Panc1 (cell line): ENCODE results near the gene GJB4. TPM values are rescaled to one million over a fixed set of nuclear protein-coding genes. Genes with fewer than 3 reads are reported as not detected.

ENCODE experiments used
- ATAC-seq: fragments of 200-7000 bp; cut with Tn5 transposase; 2 replicates; pipeline ENCODE4 v1.9.1; 2020; ENCODE audit warnings: mild to moderate bottlenecking, moderate library complexity
- BruUV-seq: library from RNA; stranded (reverse); fragments of 400-500 nt; replicated peaks from 2 replicates; lab custom pipeline; 2021; lab: Mats Ljungman, UMichigan
- CTCF ChIA-PET: fragments of 300-600 bp; sonication (Branson Sonifier 250); formaldehyde crosslinking; loops from one replicate; lab custom pipeline; 2022; ENCODE audit warnings: antibody characterized with exemption; lab: Charles Lee
- POLR2A ChIA-PET: fragments of 300-600 bp; sonication (Branson Sonifier 250); formaldehyde crosslinking; loops from one replicate; lab custom pipeline; 2022; ENCODE audit warnings: antibody characterized with exemption; lab: Charles Lee
- DNase-seq: peaks from one replicate; pipeline ENCODE4 v3.0.0-alpha.2; 2010; ENCODE audit warnings: low read depth, low spot score
- H3K27ac ChIP-seq: 2 replicates; pipeline ENCODE4 v1.5.1; 2011; ENCODE audit warnings: mild to moderate bottlenecking, low read length, inconsistent platforms
- H3K27me3 ChIP-seq: fragments of 200-500 bp; sonication (Bioruptor generic); 2 replicates; pipeline ENCODE4 v1.6.0; 2014; ENCODE audit warnings: low read length, inconsistent platforms; ENCODE audit not compliant: control insufficient read depth, insufficient read depth
- H3K36me3 ChIP-seq: fragments of 200-500 bp; sonication (Bioruptor generic); 2 replicates; pipeline ENCODE4 v1.5.1; 2014; ENCODE audit warnings: inconsistent platforms, mild to moderate bottlenecking, low read length, moderate library complexity; ENCODE audit not compliant: control insufficient read depth, insufficient read depth
- H3K4me1 ChIP-seq: 2 replicates; pipeline ENCODE4 v1.5.1; 2011; ENCODE audit warnings: inconsistent platforms, mild to moderate bottlenecking, low read length, moderate library complexity; ENCODE audit not compliant: control insufficient read depth, insufficient read depth
- H3K4me3 ChIP-seq, 2 experiments: 2 replicates each; pipeline ENCODE4 v1.5.1; 2011 to 2012; ENCODE audit warnings: low read depth in 2 of 2, low read length in 2 of 2, mild to moderate bottlenecking in 2 of 2, inconsistent platforms in 1 of 2, moderate library complexity in 1 of 2
- H3K9me3 ChIP-seq: fragments of 200-500 bp; sonication (Bioruptor generic); 2 replicates; pipeline ENCODE4 v1.5.1; 2014; ENCODE audit warnings: low read depth, mild to moderate bottlenecking, inconsistent platforms, low read length, moderate library complexity; ENCODE audit not compliant: control insufficient read depth, insufficient read depth
- POLR2AphosphoS5 ChIP-seq: IDR thresholded peaks from 2 replicates; pipeline ENCODE4 v1.6.1; 2012; ENCODE audit warnings: mild to moderate bottlenecking, low read depth, low read length, moderate library complexity
- SIN3A ChIP-seq: IDR thresholded peaks from 2 replicates; pipeline ENCODE4 v1.6.1; 2012; ENCODE audit warnings: low read depth, mild to moderate bottlenecking, low read length, moderate library complexity, borderline replicate concordance; ENCODE audit not compliant: insufficient read depth
- TCF7L2 ChIP-seq: IDR thresholded peaks from 2 replicates; pipeline ENCODE4 v1.6.1; 2011; ENCODE audit warnings: mild to moderate bottlenecking, low read depth, low read length, inconsistent platforms
- in situ Hi-C: cut with HindIII; loops from 2 replicates; pipeline ENCODE4 v1.10.0; 2016; ENCODE audit warnings: low sequenced_read_pairs, low pct_unique_long_range_greater_than_20kb
- intact Hi-C: fragments of 100-400 bp; cut with micrococcal nuclease; formaldehyde crosslinking; loops from one replicate; pipeline ENCODE4 v1.10.0; 2022; ENCODE audit not compliant: unreplicated experiment
- total RNA-seq: library from RNA; stranded (reverse); gene quantifications from one replicate; pipeline ENCODE4 v1.2.1, GENCODE V29; 2021; ENCODE audit not compliant: unreplicated experiment
- TF ChIP-seq, protein P1 (sequence below), 2 experiments: IDR thresholded peaks; 2 replicates each; pipeline ENCODE4 v1.6.1; 2011 to 2012; ENCODE audit warnings: low read depth in 2 of 2, control low read depth in 1 of 2, low read length in 1 of 2, mild to moderate bottlenecking in 1 of 2, moderate library complexity in 1 of 2; ENCODE audit not compliant: insufficient read depth in 1 of 2
- TF ChIP-seq, protein P2 (sequence below): fragments of 450-650 bp; IDR thresholded peaks from 2 replicates; pipeline ENCODE4 v1.5.1; 2017; ENCODE audit warnings: mild to moderate bottlenecking

The GJB4 gene
- total RNA-seq, 1 experiment from 2014 or later: not detected

GRCh38 chr1:34794790-34795180 is 35.2 kb downstream of the GJB4 start:
- H3K4me1 ChIP-seq: no peaks in the 10 kb centered on the region
- DNase-seq: no peak
- BruUV-seq: no TSS peak
- H3K9me3 ChIP-seq: no peaks in the 10 kb centered on the region
- H3K27ac ChIP-seq: no peak overlapping the region
- H3K27me3 ChIP-seq: no peaks in the 10 kb centered on the region
- no peaks in the 10 kb centered on the region for H3K36me3 ChIP-seq
- intact Hi-C loops: no loop called here
- CTCF ChIA-PET: no interaction called here
- no peak for ATAC-seq
- TF ChIP-seq, protein P1, sequence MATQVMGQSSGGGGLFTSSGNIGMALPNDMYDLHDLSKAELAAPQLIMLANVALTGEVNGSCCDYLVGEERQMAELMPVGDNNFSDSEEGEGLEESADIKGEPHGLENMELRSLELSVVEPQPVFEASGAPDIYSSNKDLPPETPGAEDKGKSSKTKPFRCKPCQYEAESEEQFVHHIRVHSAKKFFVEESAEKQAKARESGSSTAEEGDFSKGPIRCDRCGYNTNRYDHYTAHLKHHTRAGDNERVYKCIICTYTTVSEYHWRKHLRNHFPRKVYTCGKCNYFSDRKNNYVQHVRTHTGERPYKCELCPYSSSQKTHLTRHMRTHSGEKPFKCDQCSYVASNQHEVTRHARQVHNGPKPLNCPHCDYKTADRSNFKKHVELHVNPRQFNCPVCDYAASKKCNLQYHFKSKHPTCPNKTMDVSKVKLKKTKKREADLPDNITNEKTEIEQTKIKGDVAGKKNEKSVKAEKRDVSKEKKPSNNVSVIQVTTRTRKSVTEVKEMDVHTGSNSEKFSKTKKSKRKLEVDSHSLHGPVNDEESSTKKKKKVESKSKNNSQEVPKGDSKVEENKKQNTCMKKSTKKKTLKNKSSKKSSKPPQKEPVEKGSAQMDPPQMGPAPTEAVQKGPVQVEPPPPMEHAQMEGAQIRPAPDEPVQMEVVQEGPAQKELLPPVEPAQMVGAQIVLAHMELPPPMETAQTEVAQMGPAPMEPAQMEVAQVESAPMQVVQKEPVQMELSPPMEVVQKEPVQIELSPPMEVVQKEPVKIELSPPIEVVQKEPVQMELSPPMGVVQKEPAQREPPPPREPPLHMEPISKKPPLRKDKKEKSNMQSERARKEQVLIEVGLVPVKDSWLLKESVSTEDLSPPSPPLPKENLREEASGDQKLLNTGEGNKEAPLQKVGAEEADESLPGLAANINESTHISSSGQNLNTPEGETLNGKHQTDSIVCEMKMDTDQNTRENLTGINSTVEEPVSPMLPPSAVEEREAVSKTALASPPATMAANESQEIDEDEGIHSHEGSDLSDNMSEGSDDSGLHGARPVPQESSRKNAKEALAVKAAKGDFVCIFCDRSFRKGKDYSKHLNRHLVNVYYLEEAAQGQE (IDR thresholded peaks at IDR 0.05; ENCODE audit: insufficient read depth in 1 of 2, low read depth in 2 of 2, low read length in 1 of 2): no peak
- TF ChIP-seq POLR2AphosphoS5 (no peak), SIN3A (no peak), TCF7L2 (no peak)
- TF ChIP-seq, protein P2, sequence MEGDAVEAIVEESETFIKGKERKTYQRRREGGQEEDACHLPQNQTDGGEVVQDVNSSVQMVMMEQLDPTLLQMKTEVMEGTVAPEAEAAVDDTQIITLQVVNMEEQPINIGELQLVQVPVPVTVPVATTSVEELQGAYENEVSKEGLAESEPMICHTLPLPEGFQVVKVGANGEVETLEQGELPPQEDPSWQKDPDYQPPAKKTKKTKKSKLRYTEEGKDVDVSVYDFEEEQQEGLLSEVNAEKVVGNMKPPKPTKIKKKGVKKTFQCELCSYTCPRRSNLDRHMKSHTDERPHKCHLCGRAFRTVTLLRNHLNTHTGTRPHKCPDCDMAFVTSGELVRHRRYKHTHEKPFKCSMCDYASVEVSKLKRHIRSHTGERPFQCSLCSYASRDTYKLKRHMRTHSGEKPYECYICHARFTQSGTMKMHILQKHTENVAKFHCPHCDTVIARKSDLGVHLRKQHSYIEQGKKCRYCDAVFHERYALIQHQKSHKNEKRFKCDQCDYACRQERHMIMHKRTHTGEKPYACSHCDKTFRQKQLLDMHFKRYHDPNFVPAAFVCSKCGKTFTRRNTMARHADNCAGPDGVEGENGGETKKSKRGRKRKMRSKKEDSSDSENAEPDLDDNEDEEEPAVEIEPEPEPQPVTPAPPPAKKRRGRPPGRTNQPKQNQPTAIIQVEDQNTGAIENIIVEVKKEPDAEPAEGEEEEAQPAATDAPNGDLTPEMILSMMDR: no peak
- in situ Hi-C loops: no loop called here
- POLR2A ChIA-PET: no interaction called here
- H3K4me3 ChIP-seq: no peak overlapping the region

DNA sequence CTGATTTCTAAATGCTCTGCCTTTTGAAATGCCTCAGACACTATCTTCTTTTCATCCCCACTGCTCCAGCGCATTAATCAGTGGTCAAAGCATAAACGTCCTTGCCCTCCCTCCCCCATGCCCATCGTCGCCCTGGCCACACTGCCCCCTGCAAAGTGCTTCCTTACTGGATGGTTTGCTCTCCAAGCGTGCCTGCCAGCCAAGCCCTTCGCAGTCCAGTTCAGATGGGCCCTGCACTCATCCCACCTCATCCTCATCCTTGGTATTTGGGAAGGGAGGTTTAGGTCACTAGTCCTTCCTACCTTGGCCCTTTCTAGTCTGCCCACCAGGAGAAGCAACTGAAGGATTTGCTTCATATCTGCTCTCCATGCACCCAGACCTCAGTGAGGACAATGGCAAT is 36.4 kb downstream of the GJB4 start:
- ChIA-PET CTCF (no interaction called here), POLR2A (no interaction called here)
- TF ChIP-seq, protein P1 (IDR thresholded peaks at IDR 0.05; ENCODE audit: insufficient read depth in 1 of 2, low read depth in 2 of 2, low read length in 1 of 2): no peak
- no peak for TF ChIP-seq POLR2AphosphoS5
- TF ChIP-seq TCF7L2: no peak
- TF ChIP-seq, protein P2: no peak
- no peak for TF ChIP-seq SIN3A
- H3K4me3 ChIP-seq: no peak overlapping the region
- no peak overlapping the region for H3K27ac ChIP-seq
- H3K9me3 ChIP-seq: no peaks in the 10 kb centered on the region
- H3K4me1 ChIP-seq: no peaks in the 10 kb centered on the region
- H3K36me3 ChIP-seq: no peaks in the 10 kb centered on the region
- intact Hi-C loops: no loop called here
- ATAC-seq (no peak), DNase-seq (no peak)
- no TSS peak for BruUV-seq
- in situ Hi-C loops: no loop called here
- no peaks in the 10 kb centered on the region for H3K27me3 ChIP-seq
